Right hindlimb (tissue), 1 donor: ENCODE measurements around the gene KRT78.
"Not testable (repeated sequence)": the region's sequence is repeated elsewhere in the genome, so short reads cannot be mapped to it uniquely, and the experiment has no call there.

ENCODE experiments used
- DNase-seq: peaks from one replicate; pipeline ENCODE4 v3.0.0-alpha.2; 2018

The KRT78 gene, protein sequence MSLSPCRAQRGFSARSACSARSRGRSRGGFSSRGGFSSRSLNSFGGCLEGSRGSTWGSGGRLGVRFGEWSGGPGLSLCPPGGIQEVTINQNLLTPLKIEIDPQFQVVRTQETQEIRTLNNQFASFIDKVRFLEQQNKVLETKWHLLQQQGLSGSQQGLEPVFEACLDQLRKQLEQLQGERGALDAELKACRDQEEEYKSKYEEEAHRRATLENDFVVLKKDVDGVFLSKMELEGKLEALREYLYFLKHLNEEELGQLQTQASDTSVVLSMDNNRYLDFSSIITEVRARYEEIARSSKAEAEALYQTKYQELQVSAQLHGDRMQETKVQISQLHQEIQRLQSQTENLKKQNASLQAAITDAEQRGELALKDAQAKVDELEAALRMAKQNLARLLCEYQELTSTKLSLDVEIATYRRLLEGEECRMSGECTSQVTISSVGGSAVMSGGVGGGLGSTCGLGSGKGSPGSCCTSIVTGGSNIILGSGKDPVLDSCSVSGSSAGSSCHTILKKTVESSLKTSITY

DNA sequence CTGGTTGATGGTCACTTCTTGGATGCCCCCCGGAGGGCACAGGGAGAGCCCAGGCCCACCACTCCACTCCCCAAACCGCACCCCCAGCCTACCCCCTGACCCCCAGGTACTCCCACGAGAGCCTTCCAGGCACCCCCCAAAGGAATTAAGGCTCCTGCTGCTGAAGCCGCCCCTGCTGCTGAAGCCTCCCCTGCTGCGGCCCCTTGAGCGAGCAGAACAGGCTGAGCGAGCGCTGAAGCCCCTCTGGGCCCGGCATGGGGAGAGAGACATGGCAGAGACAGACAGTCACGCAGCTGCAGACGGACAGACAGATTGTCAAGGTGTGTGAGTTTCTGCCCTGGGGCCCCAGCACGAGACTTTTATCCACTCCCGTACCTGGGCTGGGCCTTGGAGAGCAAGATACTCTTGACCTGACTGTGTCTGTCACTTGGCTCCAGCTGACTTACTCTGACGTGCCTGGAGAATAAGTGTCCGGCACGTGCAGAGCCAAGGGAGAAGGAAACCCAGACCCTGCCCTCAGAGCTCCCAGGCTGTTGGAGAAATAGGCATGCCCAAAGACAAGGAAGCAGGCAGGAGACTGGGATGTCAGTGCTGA, at the start of gene KRT78:
TSS of gene KRT78 (minus strand) at position 334 of the 595 bp plus-strand sequence. CDS start at position 270, 64 bp downstream.
- no peak for DNase-seq

DNA sequence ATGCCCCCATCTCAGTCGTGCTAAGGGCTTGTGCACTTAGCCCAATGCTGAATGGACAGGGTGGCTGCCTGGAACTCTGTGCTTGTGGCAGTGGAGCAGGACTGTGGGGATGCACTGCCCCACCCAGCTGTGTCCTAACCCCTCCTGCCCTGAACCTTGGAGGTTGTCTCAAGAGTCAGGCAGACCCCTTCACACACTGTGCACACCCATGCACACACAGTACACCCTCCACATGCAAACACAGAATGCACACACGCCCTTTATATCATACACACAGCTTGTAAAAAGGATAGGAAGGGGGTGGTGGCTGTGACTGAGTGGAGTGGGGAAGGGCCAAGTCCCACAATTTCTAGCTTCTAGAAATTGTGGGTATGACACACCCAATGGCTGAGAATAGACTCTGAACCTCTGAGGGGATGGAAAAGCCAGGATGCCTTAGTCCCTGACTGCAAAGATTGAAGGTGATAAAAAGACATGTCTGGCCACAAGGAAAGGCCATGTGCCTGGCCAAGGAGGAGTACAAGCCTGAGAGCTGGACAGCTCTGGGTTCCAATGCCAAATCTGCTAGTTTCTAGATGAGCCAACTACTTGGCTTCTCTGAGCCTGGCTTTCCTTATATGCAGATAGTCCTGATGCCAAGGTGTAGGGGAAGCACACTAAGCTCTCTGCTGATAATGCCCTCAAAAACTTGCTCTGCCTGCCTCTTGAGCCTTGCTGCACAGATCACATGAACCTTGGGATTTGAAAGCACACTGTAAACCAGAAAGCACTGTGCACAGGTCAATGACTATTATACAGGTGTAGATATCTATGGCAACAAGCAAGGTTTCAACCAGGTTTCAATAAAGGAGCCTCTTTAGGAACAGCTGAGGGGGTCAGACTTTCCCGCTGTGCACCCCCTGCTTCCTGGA, 47.7 kb upstream of the KRT78 start:
- DNase-seq = no peak

DNA sequence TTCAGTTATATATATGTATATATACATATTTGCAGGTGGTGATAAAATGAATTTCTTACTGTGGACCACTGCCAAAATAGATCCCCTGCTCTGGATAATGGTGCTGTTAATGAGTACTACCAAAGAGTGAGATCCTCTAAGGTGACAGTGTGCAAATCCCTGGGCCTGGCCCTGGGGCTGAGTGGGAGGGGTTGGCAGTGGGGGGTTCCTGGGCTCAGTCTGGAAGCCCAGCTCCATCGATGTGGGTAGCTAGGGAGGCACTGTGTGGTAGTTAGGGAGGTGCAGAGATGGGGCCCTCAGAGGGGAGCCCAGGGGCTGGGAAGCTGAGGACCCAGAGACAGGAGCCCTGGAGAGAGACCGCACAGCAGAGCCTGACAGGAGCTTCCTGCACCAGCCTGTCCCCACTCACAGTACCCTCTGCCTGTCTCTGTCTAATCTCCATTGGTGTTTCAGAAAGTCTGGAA, 47.0 kb upstream of the KRT78 start:
- no peak for DNase-seq

DNA sequence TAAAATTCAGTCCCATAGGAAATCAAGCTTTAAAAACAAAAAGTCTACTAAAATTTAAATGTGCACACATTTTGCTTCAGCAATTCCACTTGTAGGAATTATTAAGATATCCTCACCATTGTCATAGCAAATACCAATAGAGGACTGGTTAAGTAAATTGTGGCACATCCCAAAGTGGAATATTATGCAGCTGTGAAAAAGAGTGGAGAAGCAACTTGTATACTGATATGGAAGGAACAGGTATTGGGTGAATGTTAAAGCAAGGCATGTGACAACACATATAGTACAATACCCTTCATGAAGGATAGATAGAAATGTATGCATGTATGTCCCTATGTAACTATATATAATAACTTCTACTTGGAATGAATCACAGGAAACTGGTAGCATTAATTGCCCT, 44.2 kb upstream of the KRT78 start:
- DNase-seq = no peak

DNA sequence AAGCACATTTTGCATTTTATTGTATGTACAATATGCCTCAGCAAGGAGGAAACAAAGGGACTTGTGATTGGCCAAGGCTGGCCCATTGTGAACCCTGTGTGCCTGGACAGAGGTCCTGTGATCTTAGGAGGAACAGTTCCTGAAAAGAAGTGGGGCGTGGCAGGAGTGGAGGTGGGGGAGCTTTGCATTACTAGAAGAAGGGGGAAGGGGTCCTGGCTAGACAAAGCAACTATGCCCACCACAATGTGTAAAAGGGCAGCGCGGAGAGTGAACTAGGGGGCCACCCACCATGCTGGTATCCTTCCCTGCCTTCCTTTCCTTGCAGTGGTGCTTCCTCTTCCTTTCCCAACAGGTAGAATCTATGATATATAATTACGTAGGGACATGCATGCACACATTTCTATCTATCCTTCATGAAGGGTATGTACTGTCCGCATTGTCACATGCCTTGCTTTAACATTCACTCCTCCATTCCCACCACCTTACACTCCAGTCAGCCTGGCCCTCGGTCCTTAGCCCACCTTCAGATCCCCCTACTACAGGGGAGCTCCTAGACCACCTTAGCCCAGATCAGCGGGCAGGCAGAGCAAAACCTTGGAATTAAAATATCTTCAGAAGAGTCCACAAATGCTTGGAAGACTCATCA, 43.5 kb upstream of the KRT78 start:
- no peak for DNase-seq

- no peak for DNase-seq
Observed at GRCh38 chr12:52891044-52891443, 42.2 kb upstream of the KRT78 start.

- DNase-seq = no peak
Observed at GRCh38 chr12:52890417-52890816, 41.6 kb upstream of the KRT78 start.

DNA sequence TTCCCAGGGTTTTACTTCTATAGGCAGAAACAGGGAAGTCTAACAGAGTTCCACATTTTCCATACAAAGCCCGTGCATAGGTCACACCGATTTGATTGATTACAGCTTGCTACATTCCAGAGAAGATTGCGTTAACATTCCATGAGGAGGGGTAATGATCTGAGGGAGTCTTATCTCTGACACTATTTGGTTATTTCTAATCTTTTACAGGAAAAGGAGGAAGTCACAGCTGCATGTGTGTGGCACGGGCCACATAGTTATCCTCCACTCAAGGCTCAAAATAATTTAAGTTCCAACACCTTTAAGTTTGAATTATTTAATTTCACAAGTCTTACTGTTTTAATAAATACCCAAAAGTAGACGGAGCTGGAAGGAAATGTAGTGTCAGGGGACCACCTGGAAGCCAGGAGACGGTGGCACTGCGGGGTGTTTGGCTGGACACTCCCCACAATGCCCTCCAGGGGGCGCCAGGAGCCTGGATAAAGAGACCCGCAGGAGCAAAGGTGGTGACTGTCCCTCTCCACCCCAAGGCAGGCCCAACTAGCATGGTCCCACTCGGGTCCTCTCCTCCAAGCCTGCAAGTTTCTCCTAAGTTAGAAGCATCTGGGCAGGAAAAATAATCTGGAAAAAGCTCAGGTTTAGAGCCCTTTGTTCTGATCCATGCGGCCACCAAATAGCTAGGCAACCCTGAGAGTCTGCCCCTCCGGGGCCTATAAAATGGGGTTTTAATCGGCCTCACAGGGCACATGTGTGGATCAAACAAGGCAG, 35.9 kb upstream of the KRT78 start:
- DNase-seq = peak; percentile 73

DNA sequence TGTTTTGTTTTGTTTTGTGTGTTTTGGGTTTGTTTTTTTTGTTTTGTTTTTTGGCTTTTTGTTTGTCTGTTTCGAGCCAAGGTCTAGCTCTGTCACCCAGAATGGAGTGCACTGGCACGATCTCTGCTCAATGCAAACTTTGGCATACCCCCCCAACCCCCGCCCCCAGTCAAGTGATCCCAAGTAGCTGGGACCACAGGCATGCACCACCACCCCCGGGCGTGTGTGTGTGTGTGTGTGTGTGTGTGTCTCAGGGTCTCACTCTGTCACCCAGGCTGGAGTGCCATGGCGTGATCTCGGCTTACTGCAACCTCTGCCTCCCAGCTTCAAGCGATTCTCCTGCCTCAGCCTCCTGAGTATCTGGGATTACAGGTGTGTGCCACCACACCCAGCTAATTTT, 31.7 kb upstream of the KRT78 start:
- not testable (repeated sequence) for DNase-seq

GRCh38 chr12:52879394-52880351, 30.9 kb upstream of the KRT78 start:
- peak; percentile 85 for DNase-seq

DNA sequence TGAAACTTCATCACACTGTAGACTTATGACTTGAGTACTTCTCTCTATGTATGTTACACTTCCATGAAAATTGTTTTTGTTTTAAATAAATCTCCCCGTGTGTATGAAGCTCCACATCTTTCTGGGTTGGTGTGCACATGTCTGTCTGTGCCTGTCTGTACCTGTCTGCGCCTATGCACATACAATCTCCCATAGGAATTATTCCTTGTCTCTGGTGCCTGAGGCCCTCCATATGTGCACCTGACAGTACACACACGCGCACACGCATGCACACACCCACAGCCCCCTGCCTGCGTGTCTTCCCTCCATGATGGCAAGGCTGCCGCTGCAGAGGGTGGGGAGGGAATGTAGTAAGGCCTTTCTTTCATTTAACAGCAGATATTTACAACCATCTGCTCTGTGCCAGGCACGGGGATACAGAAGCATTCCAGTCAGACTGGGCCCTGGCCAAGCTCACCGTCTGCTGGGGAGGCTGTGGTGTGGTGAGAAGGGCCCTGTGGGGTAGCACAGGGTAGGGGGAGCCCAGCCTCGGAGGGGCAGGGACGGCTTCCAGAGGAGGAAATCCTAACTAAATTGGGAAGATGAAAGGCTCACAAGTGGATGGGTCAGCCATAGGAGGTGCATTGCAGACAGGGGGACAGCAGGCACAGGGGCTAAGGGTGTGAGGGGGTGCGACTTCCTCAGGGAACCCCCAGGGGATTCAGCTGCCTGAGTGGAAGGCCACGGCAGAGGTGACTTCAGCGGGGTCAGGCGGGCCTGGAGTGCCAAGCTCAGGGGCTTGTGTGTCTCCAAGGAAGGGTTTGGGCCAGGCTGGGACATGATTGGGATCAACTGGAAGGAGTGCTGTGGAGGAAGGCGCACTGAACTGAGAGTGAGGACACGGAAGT, 30.0 kb upstream of the KRT78 start:
- no peak for DNase-seq

GRCh38 chr12:52877242-52877641, 28.4 kb upstream of the KRT78 start:
- no peak for DNase-seq

- no peak for DNase-seq
Observed at GRCh38 chr12:52876372-52876771, 27.6 kb upstream of the KRT78 start.

GRCh38 chr12:52874573-52875435, 26.0 kb upstream of the KRT78 start:
- DNase-seq = no peak

- DNase-seq = peak; percentile 82
Observed at GRCh38 chr12:52873832-52874572, 25.2 kb upstream of the KRT78 start.

GRCh38 chr12:52873513-52873831, 24.7 kb upstream of the KRT78 start:
- no peak for DNase-seq

GRCh38 chr12:52872644-52873389, 24.0 kb upstream of the KRT78 start:
- DNase-seq = no peak
